GM18505 (cell line): ENCODE data around the gene NPB.

Experiments
- ATAC-seq: cut with Tn5 transposase; IDR thresholded peaks from one replicate; pipeline ENCODE4 v1.9.1; 2021; ENCODE audit not compliant: unreplicated experiment
- POLR2A ChIP-seq: IDR thresholded peaks from 4 replicates; pipeline ENCODE4 v1.6.1; 2011; ENCODE audit warnings: borderline replicate concordance; ENCODE audit not compliant: insufficient read depth, insufficient read length; ENCODE audit errors: extremely low read depth

The NPB gene

DNA sequence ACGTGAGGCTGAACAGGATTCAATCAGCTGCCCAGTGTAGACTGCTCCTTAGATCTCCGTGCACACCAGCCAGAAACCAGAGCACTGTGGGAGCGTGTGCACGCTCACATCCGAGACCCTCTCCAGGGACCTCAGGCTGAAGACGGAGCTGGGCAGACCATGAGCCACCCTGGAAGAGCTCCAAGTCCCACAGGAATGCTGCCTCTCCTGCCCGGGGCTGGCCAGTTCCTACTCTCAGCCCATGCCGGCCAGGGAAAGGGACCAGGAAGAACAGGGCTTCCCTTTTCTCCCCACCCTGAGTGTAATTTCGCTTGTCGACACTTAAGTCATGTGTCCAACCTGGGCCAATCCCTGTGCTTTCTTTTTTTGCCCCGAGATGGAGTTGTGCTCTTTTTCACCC lies 17.5 kb upstream of the NPB start:
- no peak for ATAC-seq
- no peak for TF ChIP-seq POLR2A

DNA sequence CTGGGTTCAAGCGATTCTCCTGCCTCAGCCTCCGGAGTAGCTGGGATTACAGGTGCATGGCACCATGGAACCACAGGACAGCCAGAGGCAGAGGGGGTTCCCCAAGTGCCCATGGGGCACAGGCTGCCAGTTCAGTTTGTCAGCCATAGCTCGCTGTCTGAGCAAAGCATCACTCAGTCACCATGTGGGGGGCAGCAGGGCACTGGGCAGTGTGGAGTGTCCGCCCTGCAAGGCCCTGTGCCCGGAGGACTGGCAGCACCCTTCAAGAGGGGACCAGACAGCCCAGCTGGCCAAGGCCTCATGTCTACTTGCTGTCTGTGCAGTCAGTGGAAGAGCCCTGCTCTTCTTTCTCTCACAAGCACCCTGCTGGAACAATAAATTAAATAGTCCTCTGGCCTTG lies 17.1 kb upstream of the NPB start:
- TF ChIP-seq POLR2A, result no peak
- ATAC-seq, result no peak

DNA sequence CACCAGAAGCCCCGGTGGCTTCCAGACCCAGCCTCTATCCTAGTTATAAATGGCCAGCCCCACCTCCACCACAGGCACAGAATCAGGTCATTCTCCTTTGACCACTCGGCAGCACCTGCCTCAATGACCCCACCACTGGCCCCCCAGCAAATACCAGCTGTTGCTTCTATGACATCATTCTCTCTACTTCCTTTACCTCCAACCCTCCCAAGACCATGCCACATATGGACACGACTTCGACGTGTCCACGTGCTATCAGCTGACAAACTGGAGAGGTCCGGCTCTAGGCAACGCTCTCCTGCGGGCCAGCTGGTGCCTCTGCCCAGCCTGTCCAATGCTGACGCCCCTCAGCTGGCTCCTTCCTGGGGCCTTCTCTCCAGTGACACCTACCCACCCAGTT lies 16.6 kb upstream of the NPB start:
- no peak for ATAC-seq
- TF ChIP-seq POLR2A, result peak; percentile 9

DNA sequence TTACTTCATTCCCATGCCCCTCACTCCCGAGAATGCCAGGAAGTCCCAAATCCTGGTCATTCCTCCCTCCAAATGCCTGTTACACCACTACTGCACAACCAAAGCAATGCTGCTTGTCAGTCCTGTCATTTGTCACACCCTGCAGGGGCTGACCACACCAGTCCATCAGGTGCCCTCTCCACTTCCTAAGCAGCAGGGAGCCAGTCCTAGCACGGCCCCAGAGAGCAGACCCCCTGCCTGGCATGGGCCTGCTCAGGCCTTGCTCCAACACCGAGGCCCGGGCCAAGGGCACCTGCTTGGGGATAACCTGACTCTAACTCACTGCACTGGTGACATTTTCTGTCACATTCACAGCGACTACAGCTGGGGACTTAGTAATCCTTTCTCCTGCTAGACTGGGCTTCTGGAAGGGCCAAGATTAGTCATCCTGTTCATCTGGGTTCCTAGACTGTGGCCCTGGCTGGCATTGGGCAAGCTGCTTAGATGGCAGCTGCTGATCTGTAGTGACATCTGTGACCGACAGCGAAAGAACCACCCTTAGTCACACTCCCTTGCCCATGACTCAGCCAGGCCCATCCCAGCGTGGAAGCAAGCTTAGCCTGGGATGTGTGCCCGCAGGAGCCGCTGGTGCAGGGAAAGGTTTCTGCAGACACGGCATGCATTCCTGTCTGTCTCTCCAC lies 16.0 kb upstream of the NPB start:
- no peak for ATAC-seq
- TF ChIP-seq POLR2A, result no peak

DNA sequence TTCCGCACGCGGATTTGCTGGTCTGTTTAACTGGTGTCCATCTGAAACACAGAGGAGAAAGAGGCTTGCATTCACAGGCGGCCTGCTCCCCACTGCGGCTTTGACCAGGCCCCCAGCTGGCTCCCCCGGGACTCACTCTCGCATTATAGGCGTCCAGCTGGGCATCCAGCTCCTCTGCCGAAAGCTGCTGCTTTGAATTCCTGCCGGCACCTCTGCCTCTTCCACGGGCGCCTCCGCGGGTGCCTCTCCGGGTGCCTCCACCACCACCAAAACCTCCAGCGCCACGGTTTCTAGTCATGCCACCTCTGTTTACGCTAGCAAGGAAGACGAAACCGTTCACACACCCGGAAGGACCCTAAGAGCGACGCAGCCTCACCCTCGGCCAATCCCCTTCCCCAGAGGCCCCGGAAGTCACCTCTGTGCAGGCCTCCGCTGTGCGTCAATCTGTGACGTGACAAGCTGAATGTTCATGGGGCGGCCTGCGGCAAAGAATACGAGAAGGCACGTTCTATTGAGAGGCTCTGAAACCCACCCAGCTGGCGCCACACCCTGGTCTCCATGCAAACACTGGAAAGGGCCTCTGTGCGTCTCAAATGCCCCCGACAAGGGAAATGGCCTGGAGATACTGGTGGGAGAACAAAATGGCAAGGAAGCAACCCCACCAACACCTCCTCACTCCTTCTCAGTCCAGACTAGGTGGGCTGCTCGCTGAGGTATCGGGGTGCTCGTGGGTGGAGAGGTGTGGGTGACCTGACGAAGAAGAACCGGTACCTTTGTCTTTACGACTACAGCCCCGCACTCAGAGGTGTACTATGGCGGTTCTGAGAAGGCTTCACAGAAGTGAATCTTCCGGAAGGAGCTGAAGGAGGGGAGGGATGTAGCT lies 13.7 kb upstream of the NPB start:
- no peak for TF ChIP-seq POLR2A
- ATAC-seq, result no peak

DNA sequence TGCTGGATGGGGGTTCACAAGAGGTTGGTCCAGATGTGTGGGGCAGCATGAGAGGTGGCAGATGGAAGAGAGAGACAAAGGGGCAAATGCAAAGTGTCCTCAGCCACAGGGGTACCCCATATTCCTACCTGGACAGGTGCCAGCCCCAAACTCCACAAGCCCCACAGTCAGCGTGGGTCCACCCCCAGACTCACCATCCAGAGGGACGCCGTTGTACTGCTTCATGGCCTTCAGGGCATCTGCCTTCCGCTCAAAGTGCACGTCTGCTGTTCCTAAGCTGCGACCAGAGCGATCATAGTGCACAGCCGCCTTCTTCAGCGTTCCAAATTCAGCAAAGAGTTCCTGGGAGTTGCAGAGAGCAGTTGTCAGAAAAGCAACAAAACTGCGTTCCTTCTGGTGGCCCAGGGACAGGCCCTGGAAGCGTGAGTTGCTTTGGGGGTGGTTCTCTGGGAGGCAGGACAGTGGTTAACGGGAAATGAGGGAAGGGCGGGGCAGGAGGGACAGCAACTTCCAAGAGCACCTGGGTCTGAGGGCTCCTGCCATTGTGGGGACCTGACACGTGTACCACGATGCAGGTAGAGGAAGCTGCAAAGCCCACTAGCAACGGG lies 12.9 kb upstream of the NPB start:
- ATAC-seq, result no peak
- no peak for TF ChIP-seq POLR2A

DNA sequence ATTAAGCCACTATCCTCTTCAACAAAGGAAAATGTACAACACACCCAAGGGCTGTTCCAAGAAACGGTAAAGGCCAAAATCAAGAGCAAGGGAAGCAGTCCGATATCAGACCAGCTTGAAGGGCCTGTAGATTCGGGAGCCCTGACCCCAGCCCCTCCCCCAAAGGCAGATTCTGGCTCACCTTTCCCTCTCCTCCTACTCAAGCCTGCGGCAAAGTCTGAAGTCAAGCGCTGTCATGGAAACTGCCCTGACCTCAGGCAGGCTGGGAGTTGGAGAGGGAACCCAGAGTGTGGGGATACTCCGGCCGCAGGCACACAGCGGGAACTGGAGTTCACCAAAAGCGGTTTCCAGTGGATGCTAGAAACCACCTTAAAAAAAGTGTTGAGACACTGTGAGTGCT lies 12.4 kb upstream of the NPB start:
- no peak for ATAC-seq
- TF ChIP-seq POLR2A, result no peak

DNA sequence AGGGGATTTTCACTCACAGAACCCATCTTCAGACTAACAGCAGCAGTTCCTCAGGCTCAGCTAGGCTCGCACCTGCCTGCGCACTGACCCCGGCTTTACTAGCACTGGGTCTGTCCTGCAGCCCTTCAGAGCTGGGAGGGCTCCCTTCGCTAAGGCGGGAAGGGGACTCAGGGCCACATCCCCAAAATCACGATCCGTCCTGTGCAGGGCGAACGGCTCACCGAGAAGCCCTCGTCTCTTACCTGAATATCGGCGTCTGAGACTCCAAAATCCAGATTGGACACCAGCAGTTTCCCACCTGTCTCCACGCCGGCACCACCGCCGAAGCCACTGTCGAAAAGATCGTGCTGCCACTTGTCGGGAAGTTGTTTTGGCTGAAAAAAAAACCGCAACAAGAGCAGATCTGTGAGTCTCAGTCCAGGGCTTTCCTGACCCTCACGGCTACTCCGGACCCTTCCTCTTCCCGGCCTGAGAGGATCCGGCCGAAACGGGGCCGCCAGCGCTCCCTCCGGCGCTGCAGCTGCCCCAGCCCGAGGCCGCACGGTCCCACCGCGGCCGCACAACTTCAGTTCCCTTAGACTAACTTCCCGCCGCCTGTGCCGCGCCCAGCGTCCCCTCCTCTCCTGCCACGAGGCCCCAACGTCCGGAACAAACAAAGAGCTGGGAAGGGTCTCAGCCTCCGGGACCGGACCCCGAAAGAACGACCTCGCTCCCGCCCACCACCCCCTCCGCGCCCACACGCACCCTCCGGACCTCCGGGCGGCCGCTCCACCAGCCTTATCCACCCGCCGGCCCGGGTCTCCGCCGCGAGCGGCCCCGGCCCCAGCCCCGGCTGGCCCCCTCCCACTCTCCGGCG lies 11.4 kb upstream of the NPB start:
- ATAC-seq, result no peak
- no peak for TF ChIP-seq POLR2A

DNA sequence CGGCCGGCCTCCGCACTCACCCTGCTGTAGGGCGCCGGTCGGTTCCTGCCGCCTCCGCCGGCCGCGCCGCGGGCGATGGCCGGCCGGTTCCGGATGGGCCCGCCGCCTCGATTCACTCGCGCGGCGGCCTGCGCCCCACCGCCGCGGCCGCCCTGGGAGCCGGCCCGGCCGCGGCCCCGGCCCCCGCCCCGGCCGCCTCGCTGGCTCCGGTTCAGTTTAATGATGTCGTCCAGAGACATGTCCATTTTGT lies 10.8 kb upstream of the NPB start:
- ATAC-seq, result peak; percentile 27
- TF ChIP-seq POLR2A, result no peak

DNA sequence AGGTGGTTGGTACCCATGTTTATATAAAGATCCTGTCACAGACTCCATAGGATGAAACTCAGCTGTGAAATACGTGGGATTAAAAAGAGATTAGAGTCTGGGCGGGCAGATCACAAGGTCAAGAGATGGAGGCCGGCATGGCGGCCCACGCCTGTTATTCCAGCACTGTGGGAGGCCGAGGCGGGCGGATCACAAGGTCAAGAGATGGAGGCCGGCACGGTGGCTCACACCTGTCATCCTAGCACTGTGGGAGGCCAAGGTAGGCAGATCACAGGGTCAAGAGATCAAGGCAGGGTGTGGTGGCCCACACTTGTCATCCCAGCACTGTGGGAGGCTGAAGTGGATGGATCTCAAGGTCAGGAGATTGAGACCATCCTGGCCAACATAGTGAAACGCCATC lies 6.6 kb upstream of the NPB start:
- TF ChIP-seq POLR2A, result no peak
- no peak for ATAC-seq

DNA sequence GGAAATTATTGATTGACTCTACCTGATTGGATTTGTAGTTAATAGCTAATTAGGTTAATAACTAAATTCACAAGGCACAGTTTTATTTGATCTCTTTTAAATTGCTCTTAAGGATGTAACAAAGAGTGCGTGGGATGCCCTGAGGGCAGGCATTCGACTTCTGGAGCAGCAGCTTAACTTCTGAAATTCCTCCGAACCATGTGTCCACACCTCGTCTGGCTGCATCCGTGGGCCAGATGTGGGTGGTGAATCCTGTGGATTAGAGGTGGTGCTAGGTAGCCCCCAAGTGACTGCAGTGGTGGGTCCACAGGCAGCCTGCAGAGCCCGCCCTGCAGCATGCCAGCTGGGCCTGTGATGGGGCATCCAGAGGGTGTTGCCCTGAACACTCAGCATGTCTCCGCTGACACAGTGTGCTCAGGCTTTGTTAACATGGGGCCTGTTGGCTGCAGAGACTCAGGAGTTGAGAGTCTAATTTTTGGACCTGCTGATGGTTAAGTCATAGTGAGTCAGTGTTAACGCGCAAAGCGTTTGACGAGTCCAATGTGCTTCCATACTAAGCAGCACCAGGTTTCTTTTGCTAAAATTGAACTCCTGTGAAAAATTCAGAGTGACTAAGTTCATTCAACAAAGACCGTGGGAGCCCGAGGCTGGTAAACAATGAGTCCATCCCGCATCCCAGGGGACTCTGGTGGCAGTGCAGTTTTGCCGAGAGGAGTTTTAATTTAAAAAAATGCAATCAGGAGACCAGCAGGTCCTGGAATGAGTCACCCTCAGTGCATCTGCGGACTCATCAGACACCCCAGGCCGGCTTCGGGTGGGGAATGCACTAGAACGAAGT lies 3.8 kb upstream of the NPB start:
- no peak for ATAC-seq
- no peak for TF ChIP-seq POLR2A

DNA sequence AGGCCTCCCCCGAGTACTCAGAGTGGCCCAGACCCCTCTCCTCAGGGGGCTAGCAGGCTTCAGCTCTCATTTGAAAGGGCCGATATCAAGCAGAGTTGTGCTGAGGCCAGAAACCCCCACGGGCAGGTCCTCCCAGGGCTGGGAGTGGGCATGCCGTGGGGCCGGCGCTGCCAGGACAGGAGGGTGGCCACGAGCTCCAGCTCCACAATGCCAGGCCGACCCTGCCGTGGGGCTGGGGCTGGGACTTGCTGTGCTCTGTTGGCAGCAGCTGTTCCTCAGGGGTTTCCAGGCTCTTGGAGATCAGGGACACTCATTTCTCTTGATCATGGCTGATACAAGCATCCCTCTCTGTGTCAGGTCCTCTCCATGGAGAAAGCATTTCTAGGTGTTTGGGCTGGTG lies 3.2 kb upstream of the NPB start:
- no peak for TF ChIP-seq POLR2A
- ATAC-seq, result no peak
